ENCODE data around the gene GRK6.

The GRK6 gene

DNA sequence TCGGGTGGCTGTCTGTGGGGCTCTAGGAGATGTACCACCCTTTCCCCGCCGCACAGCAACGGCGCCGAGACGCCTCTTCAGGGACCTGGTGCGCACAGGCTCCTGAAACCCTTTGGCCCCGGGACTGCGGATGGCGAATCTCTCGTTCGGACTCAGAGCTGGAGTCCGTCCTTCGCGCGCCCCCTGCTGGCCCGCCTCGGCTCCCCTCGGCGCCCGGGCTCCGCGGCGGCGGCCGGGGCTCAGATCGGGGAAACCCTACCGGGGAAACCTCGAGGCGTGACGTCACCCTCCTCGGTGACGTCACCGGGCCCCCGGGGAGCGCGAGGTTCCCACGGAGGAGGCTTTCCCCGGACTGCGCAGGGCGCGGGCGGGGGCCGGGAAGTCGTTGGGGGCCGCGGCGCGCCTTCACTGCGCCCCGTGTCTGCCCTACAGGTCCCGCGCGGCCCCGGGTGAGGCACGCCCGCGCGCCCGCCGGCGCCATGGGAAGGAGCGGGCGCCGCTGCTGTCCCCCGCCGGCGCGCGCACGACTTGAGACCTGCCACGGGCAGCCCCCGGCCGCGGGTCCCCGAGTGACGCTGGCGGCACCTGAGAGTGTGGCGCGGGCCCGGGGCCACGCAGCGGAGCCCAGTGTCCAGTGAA lies 28.0 kb downstream of the GRK6 start:
- peak; percentile 95 for DNase-seq (ENCODE audit: low spot score)

DNA sequence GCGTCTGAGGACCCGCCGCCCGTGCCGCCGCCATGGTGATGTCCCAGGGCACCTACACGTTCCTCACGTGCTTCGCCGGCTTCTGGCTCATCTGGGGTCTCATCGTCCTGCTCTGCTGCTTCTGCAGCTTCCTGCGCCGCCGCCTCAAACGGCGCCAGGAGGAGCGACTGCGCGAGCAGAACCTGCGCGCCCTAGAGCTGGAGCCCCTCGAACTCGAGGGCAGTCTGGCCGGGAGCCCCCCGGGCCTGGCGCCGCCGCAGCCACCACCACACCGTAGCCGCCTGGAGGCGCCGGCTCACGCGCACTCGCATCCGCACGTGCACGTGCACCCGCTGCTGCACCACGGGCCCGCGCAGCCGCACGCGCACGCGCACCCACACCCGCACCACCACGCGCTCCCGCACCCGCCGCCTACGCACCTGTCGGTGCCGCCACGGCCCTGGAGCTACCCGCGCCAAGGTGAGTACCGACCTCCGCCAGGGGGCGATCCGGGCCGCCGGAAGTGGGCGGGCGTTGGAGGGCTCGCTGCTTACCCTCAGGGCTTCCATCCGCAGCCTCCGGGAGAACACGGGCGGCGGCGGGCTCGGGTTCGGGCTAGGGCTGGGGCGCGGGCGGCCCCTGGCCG lies 28.7 kb downstream of the GRK6 start:
- DNase-seq (ENCODE audit: low spot score) = peak; percentile 94

DNA sequence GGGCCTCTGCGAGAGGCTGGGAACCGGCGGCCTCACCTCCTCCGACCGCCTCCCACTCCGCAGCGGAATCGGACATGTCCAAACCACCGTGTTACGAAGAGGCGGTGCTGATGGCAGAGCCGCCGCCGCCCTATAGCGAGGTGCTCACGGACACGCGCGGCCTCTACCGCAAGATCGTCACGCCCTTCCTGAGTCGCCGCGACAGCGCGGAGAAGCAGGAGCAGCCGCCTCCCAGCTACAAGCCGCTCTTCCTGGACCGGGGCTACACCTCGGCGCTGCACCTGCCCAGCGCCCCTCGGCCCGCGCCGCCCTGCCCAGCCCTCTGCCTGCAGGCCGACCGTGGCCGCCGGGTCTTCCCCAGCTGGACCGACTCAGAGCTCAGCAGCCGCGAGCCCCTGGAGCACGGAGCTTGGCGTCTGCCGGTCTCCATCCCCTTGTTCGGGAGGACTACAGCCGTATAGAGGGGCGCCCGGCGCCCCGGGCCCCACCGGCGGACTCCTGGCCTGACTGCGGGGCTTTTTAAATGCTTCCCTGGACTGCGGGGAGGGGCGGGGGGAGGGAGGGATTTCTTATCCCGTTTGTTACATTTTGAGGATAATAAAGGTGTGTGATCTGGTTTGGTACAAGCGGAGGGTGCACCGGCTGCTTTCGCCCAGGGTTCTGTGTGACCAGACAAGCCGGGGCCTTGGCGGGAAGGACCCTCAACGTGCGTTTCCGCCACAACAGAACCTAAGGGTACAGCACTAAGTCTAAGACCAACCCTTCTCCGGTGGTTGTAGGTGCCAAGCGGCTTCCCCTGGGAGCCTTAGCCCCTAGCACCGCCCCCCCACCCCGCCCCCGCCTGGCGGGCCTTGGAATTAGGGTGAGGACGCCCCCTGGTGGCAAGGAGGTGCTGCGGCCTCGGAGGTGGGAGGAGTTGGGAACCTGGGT lies 29.4 kb downstream of the GRK6 start:
- peak; percentile 97 for DNase-seq (ENCODE audit: low spot score)

DNA sequence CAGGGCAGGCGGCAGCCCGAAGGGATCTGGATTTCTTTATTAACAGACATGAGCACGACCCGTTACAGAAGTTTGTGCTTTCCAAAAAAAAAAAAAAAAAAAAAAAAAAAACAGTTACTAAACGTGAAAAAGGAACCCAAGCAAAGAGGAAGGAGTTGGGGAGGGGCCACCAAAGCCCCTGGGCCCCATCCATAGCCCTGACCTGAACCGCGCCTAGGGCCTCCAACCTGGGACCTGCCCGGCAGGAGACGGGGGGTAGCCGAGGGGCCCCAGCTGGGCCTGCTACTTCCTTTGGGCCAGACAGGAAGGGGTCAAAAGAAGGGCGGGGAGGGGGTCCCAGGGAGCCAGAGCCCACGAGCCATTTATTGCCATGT lies 30.1 kb downstream of the GRK6 start:
- DNase-seq (ENCODE audit: low spot score) = no peak

DNA sequence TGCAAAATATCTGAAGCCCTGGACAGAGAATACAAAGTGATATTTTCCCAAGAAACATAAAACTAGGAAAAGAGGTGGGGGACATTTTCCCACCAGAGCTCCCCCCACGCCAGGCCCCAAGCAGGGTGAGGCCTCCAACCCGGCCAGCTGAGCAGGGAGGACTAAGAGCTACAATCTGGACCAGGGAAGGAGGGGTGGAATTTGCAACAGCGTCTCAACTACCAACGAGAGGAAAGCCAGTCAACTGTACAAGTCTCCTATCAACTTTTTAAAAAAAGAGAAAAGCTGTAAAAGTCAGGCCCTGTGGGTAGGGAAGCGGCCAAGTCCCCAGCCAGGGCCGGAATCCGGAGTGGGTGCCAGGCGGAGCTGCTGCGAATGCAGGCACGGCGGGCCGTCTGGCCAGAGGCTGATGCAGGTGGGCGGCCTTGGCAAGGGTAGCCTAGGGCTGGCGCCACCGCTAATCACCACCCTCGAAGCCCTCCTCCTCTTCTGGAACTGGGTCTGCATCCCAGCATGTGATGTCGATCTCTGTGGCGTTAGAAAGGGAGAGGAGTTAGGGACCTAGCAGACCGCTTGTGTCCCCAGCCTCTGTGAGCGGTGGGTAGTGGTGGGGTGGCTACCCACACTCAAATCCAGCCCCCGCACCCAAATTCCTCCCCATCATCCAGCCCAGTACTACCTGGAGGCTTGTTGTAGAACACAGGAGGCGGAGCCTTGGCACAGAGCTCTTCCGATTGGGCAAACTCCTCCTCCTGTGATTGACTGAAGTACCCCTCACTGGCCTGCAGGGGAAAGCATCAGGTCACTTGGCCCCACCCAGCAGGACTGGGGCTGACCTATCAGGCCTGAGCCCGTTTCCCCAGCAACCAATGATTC lies 30.7 kb downstream of the GRK6 start:
- DNase-seq (ENCODE audit: low spot score) = peak; percentile 96

DNA sequence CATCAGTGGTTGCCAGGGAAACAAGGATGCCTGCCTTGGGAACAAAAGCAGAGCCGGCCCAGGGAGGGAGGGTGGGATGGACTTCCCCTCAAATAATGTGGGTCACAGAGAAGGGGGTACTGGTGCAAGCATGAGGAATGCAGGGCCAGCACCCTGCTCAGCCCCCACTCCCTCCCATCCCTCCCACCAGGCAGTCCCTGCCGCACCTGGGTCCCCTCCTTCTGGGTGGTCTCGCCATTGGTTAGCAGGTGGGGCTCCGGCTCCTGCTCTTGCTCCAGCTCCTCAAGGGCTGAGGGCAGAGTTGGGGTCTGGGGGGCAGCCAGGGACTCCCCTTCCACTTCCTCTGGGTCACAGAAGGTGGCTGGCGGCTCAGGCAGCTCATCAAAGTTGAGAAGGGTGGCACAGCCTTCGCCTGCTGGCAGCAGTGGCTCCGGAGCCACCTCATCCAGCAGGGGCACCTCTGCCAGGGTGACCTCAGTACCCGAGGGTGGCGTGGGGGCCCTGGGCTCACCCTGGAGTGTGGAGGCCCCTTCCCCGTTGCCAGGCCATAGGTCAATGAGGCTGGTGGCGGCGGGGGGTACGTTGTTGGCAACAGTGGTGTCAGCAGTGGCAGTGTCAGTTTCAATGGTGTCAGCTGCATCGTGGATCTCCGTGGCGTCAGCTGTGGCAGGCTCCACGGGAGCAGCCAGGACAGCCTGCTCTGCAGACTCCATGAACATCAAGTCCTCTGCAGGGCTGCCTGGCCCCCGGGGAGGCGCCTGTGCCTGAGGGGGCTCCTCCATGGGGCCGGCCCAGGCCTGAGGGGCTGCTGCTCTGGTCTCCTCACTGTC lies 31.6 kb downstream of the GRK6 start:
- no peak for DNase-seq (ENCODE audit: low spot score)

DNA sequence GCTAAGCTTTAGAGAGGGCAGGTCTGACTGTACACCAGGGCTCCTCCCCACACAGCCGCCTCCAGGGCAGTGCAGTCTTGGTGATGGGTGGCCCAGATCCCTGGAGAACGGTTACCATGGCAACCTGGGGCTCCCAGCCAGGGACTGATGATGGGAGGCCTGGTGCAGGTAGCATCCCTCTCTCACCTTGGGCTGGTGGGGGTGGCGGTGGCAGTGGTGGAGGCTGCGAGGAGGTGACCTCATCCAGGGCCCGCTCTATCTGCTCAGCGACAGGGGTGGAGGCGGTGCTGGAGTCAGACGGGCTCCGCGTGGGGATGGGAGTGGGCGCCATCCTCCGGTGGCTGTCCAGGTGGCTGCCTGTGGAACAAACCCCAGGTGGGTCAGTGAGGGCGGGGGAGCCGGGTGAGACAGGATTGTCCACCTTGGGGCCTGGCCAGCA lies 32.5 kb downstream of the GRK6 start:
- no peak for DNase-seq (ENCODE audit: low spot score)

DNA sequence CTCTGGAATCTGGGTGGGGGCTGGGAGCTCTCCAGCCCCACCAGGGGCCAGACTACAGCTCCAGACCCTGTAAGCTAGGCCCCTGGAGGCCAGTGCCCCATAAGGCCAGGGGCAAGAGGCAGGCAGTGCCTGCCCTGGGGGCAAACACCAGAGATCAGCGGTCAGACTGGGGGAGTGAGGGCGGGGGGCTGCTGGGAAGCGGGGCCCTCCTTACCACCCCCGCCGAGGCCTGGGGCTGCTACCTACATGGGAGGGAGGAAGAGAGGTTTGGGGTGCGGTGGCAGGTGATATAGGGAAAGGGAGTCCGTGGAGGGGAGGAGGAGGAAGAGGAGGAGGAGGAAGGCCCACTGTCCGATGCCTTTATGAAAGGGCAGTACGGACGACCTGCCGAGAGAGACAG lies 32.9 kb downstream of the GRK6 start:
- no peak for DNase-seq (ENCODE audit: low spot score)

DNA sequence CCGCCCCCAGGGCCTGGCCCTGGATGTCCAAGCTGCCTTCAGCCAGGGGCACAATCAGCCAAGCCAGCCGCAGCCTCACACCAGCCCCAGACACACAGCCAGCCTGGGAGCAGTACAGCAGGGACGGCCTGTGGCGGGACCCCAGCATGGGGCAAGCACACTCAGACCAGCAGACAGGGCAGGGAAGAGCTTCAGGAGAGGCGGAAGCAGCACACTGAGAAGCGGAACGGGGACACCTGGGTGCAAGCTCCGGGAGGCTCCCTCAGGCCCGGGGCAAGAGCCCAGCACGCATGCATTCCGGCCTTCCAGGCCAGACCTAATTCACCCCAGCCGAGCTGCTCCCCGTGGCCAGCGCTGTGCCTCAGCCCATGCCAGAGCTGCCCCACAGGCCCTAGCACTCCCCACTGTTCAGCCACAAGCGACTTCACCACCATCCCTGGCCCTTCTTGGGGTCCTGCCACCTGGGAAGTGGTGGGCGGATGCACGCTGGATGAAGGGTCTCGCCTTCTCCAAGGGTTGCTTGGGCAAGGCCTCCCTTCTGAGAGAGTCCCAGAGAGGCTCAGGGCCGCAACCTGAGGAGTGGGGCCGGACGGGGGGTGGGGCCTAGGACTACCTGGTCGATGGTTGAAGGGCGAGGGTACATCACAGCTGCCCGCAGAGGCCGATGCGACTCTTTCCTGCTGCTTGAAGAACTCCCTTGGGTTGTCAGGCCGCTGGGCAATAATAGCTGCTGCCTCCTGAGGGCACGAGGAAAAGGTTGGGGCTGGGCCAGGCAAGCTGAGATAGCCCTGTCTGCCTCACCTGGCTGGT lies 33.5 kb downstream of the GRK6 start:
- DNase-seq (ENCODE audit: low spot score) = no peak

DNA sequence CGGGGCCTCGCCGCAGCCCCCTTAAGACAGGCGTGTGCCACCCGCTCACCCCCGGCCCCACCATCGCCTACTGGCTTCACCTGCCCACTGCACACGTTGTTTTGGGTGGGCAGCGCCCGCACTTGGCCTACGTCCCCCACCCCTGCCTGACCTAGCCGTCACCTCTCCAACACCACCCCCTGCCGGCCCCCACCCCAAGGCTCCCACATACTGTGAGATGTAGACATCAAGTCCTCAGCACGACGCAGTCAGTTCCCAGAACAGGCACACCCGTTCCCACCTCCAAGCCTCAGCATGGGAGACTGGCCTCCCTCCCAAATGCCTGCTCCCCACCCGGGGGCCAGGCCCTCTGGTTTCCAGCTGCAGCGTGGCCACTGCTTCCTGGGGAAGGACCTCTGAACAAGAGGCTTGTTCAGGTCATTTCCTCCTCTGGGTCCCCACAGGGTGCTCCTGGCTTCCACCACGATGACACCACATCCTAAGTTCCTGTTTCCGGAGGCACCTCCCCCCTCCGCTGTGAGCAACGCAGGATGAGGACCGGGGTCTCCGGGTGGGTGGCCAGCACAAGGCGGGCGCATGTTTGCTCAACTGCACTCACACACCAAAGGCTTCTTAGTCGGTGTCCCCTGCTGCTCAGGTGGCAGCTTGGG lies 35.7 kb downstream of the GRK6 start:
- DNase-seq (ENCODE audit: low spot score) = no peak

DNA sequence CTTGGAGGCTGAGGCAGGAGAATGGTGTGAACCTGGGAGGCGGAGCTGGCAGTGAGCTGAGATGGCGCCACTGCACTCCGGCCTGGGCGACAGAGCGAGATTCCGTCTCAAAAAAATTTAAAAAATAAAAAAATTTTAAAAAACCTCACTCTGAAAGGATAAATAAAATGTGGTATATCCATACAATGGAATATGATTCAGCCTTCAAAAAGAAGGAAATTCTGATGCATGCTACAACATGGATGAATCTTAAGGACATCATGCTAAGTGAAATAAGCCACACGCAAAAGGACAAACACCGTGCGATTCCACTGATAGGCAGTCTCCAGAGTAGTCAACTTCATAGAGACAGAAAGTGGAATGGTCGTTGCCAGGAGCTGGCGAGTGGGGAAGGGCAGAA lies 38.6 kb downstream of the GRK6 start:
- no peak for DNase-seq (ENCODE audit: low spot score)

DNA sequence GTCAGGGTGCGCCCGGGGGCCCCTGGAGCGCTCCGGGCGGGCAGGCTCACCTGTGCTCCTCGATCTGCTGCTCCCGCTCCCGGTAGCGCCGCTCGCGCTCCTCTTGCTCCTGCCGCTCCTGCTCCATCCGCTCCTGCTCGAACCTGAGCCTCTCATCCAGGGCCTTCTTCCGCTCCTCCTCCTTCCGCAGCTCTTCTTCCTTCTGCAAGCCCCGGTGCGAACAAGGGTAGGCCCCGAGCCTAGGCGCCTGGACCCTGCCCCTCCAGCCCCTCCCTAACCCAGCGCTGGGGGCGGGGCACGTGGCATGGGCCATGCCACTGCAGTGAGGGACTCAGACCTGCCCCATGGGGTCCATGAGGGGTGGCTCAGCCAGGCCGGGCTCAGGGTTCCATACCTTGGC lies 40.4 kb downstream of the GRK6 start:
- DNase-seq (ENCODE audit: low spot score) = no peak

DNA sequence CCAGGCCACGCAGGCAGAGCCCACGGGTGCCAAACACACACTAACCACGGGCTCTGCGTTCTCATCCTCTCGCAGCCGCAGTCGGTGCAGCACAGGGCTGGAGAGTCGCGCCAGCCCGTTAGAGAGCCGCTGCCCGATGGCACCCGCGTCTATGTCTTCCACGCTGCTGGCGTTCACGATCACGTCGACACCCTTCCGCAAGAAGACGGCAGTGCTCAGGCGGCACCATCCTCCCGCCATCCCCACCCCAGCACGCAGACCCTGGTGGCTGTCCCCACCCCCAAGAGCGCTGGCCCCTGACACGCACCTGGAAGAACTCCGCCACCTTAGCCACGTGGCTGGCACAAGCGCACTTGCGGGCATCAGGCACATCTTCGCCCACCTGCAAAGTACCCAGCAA lies 41.0 kb downstream of the GRK6 start:
- no peak for DNase-seq (ENCODE audit: low spot score)

DNA sequence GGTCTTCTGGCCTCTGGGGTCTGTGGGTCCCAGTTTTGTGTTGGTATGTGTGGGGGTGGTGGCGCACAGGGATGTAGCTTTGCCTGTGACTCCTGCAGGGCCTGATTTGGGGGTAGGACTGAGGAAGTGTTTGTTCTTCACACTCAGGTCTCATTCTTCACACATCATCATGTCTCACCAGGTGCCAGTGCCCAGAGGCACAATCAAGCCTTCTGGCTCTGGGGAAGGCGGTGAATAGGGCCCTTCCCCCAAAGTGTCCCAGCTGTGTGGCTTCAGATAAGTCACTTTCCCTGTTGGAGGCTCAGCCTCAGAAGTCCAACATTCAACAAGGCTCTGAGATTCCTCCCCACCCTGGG lies 41.8 kb downstream of the GRK6 start:
- no peak for DNase-seq (ENCODE audit: low spot score)

DNA sequence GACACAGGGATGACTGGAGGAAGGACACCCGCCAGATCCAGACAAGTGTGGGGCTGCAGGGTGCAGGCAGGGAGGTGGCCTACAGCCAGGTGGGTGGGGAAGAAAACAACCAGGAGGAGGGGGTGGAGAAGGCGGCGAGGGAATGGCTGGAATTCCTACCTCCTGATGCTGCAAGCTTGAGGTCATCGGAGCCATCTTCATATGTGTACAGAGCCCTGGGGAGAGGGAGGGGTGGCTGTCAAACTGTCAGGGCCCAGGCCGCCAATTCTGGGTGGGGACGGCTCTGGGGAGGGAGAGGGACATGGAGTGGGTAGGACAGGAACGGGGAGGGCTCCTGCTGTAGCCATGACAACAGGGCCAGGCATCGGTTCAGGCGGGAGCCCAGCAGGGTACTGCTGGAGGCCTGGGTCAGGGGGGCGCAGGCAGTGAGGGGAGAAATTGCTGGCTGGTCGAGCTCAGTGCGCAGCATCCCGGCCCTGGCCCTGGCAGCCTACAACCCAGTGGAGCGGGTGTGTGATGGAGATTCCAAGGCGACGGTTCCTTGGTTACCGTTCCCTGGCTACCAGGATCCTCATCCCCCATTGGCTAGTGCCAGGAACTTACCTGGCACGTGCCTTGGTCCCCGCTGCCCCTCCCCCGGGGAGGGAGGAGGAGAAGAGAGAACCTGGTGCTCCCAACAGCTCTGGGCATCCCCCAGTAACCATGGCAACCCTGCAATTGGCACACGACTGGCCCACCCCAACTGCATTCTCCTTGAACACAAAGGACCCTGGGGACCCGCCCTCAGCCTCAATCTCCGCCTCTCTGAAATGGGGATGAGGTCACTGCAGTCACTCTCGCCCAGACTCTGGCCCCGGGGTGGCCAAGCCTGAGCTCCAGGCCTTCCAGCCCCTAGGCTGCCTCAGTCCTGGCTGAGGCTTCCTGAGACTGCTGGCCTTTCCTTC lies 42.5 kb downstream of the GRK6 start:
- peak; percentile 76 for DNase-seq (ENCODE audit: low spot score)

DNA sequence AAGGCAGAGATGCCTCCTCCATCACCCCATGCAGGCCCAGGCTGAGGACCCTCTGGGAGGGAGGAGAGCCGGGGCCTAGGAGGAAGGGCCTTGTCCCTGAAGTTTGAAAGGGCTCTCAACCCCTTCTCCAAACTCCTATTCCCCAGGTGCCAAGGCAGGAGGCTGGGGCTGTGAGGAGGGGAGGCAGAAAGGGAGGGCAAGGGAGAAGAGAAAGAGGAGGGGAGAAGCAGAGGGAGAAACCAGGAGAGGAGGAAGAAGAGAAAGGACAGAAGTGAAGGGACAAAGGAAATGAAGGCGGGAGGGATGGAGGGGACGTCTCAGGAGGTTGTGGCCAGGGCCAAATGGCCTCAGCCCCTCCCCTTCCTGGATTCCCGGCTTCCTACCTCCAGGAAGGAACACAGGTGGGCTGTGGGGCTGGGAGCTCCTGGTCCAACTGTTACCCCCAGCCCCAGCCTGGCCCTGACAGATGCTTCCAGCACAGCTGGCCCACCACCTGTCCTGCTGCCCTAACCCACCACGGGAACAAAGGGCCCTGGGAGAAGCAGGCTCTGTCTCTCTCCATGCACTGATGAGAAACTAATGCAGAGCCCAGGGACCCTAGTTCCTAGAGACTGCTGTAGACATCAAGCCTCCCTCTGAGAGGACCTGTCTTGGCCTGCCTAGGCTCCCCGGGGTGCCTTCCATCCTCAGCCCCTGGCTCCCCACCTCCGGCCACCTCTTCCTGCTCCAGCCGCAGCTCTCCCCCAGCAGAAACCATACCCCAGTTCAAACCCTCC lies 43.5 kb downstream of the GRK6 start:
- DNase-seq (ENCODE audit: low spot score) = no peak

DNA sequence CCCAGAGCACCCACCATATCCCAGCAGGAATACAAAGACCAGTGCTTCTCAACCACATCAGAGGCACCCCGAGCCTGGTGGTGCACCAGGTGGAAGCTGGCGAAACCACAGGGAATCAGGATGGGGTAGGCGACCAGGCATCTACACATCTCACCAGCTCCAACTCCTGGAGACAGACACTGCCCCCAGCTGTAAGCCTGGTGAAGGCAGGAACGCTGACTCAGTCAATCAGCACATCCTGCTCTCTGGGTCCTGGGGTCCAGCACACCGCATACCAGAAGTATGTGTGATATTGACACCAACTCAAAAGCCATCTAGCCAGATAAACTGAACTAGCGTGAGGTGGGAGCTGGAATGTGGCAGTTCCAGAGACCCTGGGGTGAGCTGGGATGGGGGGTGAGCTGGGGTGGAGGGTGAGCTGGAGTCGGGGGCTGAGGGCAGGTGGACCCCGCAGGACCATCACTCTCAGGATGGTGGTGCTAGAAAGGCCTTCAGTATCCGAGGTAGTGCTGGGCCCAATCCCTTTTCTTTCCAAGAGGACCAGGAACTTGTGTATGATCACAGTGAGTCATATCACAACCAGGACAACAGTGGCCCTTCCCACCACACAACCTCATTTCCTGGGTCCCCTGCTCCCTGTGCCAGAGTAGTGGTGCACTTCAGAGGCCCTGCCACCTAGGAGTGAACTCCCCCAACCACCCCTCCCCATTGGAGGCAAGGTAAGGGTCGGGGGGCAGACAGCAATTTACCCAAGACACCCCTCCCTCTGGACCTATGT lies 44.5 kb downstream of the GRK6 start:
- no peak for DNase-seq (ENCODE audit: low spot score)
